GM21825 (cell line): Measurements from ENCODE around the gene CCT4.
"Not testable (repeated sequence)": the region's sequence is repeated elsewhere in the genome, so short reads cannot be mapped to it uniquely, and the experiment has no call there.

Experiments
- ATAC-seq: cut with Tn5 transposase; IDR thresholded peaks from one replicate; pipeline ENCODE4 v1.9.1; 2021; ENCODE audit warnings: mild to moderate bottlenecking, moderate library complexity; ENCODE audit not compliant: unreplicated experiment

Gene CCT4

GRCh38 chr2:61888267-61889055, at the start of gene CCT4:
Gene CCT4, minus strand, starts transcription at chr2:61888656. Its CDS starts 149 bp downstream, at chr2:61888507.
- ATAC-seq = peak; percentile 79

- ATAC-seq = no peak
Measured at GRCh38 chr2:61937886-61938285, 49.4 kb upstream of the CCT4 start.

- no peak for ATAC-seq
Measured at GRCh38 chr2:61937098-61937497, 48.6 kb upstream of the CCT4 start.

GRCh38 chr2:61928826-61929461, 40.5 kb upstream of the CCT4 start:
- no peak for ATAC-seq

GRCh38 chr2:61926531-61927477, 38.3 kb upstream of the CCT4 start:
- no peak for ATAC-seq

- no peak for ATAC-seq
Measured at GRCh38 chr2:61924895-61925663, 36.6 kb upstream of the CCT4 start.

- ATAC-seq = no peak
Measured at GRCh38 chr2:61922714-61923113, 34.3 kb upstream of the CCT4 start.

- no peak for ATAC-seq
Measured at GRCh38 chr2:61920548-61920947, 32.1 kb upstream of the CCT4 start.

GRCh38 chr2:61914794-61915193, 26.3 kb upstream of the CCT4 start:
- ATAC-seq = not testable (repeated sequence)

GRCh38 chr2:61911510-61911909, 23.1 kb upstream of the CCT4 start:
- no peak for ATAC-seq

GRCh38 chr2:61910603-61911002, 22.1 kb upstream of the CCT4 start:
- no peak for ATAC-seq

- no peak for ATAC-seq
Measured at GRCh38 chr2:61909116-61909515, 20.7 kb upstream of the CCT4 start.

GRCh38 chr2:61906186-61906470, 17.7 kb upstream of the CCT4 start:
- peak; percentile 8 for ATAC-seq

GRCh38 chr2:61905372-61906185, 17.1 kb upstream of the CCT4 start, which contains the start of gene COMMD1:
Gene COMMD1, plus strand, starts transcription at chr2:61905674. Its CDS starts 5 bp downstream, at chr2:61905679.
- peak; percentile 97 for ATAC-seq

- ATAC-seq = no peak
Measured at GRCh38 chr2:61900281-61900680, 11.8 kb upstream of the CCT4 start.

GRCh38 chr2:61898810-61899209, 10.4 kb upstream of the CCT4 start:
- ATAC-seq = no peak

- ATAC-seq = peak; percentile 4
Measured at GRCh38 chr2:61887717-61888266, 664 bp downstream of the CCT4 start.

GRCh38 chr2:61885896-61886603, 2.4 kb downstream of the CCT4 start:
- no peak for ATAC-seq

GRCh38 chr2:61882850-61883249, 5.6 kb downstream of the CCT4 start:
- ATAC-seq = no peak
